Psoas muscle (tissue), 8 donors: Measurements from ENCODE around the gene FXYD4. TPM values are rescaled to one million over a fixed set of nuclear protein-coding genes. Genes with fewer than 3 reads are reported as not detected.
"Not testable (repeated sequence)": the region's sequence is repeated elsewhere in the genome, so short reads cannot be mapped to it uniquely, and the experiment has no call there.

ENCODE experiments used
- ATAC-seq, 4 donors: fragments of 200-7000 bp; cut with Tn5 transposase; one replicate each; pipeline ENCODE4 v1.9.1; 2020; ENCODE audit warnings: moderate library complexity in 3 of 4, mild to moderate bottlenecking in 2 of 4
- DNase-seq, 2 donors: peaks; one replicate each; pipeline ENCODE4 v3.0.0-alpha.2; 2020
- H3K27ac ChIP-seq: fragments of 200-600 bp; one replicate; pipeline ENCODE4 v1.8.0; 2022
- H3K27me3 ChIP-seq, 3 donors: fragments of 200-600 bp in 1 of 3; one replicate each; pipeline versions ENCODE4 v1.6.1 to v1.8.0; 2013 to 2022; ENCODE audit warnings: low read length in 2 of 3, mild to moderate bottlenecking in 2 of 3, moderate library complexity in 1 of 3; ENCODE audit not compliant: insufficient read depth in 3 of 3
- H3K36me3 ChIP-seq, 2 donors: fragments of 200-600 bp in 1 of 2; one replicate each; pipeline versions ENCODE4 v1.6.1 to v1.8.0; 2013 to 2022; ENCODE audit warnings: low read depth in 1 of 2, mild to moderate bottlenecking in 1 of 2, moderate library complexity in 1 of 2; ENCODE audit not compliant: insufficient read depth in 1 of 2
- H3K4me1 ChIP-seq: fragments of 200-600 bp; one replicate; pipeline ENCODE4 v1.8.0; 2022
- H3K4me3 ChIP-seq: fragments of 200-600 bp; one replicate; pipeline ENCODE4 v1.8.0; 2022; ENCODE audit warnings: mild to moderate bottlenecking
- H3K9me3 ChIP-seq: fragments of 200-600 bp; one replicate; pipeline ENCODE4 v1.8.0; 2022
- CTCF ChIP-seq: fragments of 200-600 bp; IDR thresholded peaks from one replicate; pipeline ENCODE4 v1.8.0; 2022; ENCODE audit warnings: antibody characterized with exemption
- WGBS, 3 donors: extraction: QIAGEN DNeasy Blood & Tissue Kit; methylation state at CpG; one replicate each; pipeline versions ENCODE4 v1.1.6 to v1.1.7; 2013; 5-methylcytosine and 5-hydroxymethylcytosine counted together
- intact Hi-C, 2 donors: fragments of 100-400 bp; cut with DNase I; formaldehyde crosslinking; loops; one replicate each; pipeline versions ENCODE4 v1.11.0 to v1.14.2; 2022
- polyA plus RNA-seq, 3 donors: library from polyadenylated mRNA; stranded (reverse); fragments of 200-250 nt; gene quantifications; one replicate each; pipeline ENCODE4 v1.2.3, GENCODE V29; 2013
- total RNA-seq, 4 donors: library from RNA; stranded (reverse); fragmentation: NEBNext Ultra II Directional in 2 of 4; extraction: Animal tissue kit (Norgen Biotek cat#: 25700) in 2 of 4; gene quantifications; one replicate each; pipeline versions ENCODE4 v1.2.1 to v1.2.4, GENCODE V29; 2021 to 2023
- donor health status: healthy with polysubstance abuse.
- donor health status: DM: no; HTN: no; CAD: no; lungs with moderate emphysema.
- donor health status: Bipolar disorder and iron deficiency.
- donor health status: healthy.
- donor health status: DM: yes; HTN: yes; CAD: no.
- donor health status: DM: no; HTN: no; CAD: no.
- donor health status: DM: no; HTN: no; CAD: no.
- donor health status: DM: yes; HTN: yes; CAD: no.

Gene FXYD4
- total and polyA plus RNA-seq, 7 donors: 0.18 to 3.0 (median 0.74) TPM; not detected in 4

DNA sequence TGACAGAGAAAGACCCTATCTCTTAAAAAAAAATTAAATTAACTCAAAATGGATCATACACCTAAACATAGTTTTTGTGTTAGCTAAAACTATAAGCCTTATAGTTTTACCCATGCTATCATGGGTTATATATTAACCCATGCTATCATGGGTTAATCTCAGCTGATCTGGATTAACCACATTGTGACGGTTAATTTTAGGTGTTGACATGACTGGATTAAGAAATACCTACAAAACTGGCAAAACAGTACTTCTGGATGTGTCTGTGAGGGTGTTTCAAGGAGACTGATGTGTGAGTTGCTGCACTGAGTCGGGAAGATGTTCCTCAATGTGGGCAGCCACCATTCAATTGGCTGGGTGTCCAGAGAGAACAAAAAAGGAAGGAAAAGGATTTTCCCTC, 44.3 kb upstream of the FXYD4 start:
- ATAC-seq: no peak
- intact Hi-C loops: no loop called here
- DNase-seq: no peak
- Histone ChIP-seq H3K36me3 (no peaks in the 10 kb centered on the region), H3K4me1 (no peaks in the 10 kb centered on the region), H3K4me3 (no peak overlapping the region), H3K27me3 (peaks cover 0 to 5% (median 0%) of the 10 kb centered on the region in 3 donors), H3K9me3 (no peaks in the 10 kb centered on the region), H3K27ac (no peak overlapping the region)
- no peak for TF ChIP-seq CTCF
- WGBS, 3 donors: 51 to 64% (median 55%) methylated on average over 2 of the region's 2 CpGs

DNA sequence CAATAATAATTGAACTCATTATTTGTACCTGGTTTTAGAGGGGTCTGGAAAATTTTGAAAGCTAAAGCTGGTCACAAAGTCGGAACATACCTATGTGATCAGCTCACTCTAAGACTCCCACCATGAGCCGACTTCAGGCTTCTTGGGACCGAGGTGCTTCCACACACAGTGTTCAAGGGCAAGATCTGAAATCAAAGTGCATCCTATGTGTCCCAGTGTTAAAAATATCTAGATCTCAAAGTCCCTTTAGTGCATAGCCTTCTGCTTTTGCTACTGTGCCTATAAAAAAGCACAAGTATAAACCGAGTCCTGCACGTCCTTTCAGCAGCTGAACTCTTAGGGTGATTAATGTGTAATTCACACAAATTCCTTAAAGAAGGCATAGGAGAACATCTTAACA, 43.5 kb upstream of the FXYD4 start:
- ATAC-seq (no peak), DNase-seq (no peak)
- no peaks in the 10 kb centered on the region for H3K36me3 ChIP-seq
- no peaks in the 10 kb centered on the region for H3K9me3 ChIP-seq
- intact Hi-C loops: no loop called here
- H3K27me3 ChIP-seq: no peaks in the 10 kb centered on the region
- no peak overlapping the region for H3K27ac ChIP-seq
- H3K4me1 ChIP-seq: no peaks in the 10 kb centered on the region
- H3K4me3 ChIP-seq: no peak overlapping the region
- TF ChIP-seq CTCF: no peak
- WGBS, 3 donors: 81 to 84% (median 82%) methylated on average over 5 of the region's 5 CpGs

DNA sequence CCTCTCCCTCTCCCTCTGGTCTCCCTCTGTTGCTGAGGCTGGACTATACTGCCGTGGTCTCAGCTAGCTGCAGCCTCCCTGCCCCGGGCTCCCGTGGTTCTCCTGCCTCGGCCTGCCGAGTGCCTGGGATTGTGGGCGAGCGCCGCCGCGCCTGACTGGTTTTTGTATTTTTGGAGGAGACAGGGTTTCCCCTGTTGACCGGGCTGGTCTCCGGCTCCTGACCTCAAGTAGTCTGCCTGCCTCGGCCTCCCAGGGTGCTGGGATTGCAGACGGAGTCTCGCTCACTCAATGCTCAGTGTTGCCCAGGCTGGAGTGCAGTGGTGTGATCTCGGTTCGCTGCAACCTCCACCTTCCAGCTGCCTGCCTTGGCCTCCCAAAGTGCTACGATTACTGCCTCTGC, 42.6 kb upstream of the FXYD4 start:
- ATAC-seq, H3K27me3 ChIP-seq, H3K4me3 ChIP-seq, H3K4me1 ChIP-seq, H3K9me3 ChIP-seq, H3K27ac ChIP-seq, DNase-seq, H3K36me3 ChIP-seq: not testable (repeated sequence)
- intact Hi-C loops: loop anchor here in 1 of 2 donors (1.0 kb wide), 1 partner anchor 32 kb away; no protein-coding TSS in a partner anchor
- WGBS, 3 donors: 93 to 99% (median 97%) methylated on average over 15 to 18 of the region's 18 CpGs

- ATAC-seq, DNase-seq, H3K4me1 ChIP-seq, H3K27ac ChIP-seq, H3K36me3 ChIP-seq, H3K4me3 ChIP-seq, H3K27me3 ChIP-seq, H3K9me3 ChIP-seq: not testable (repeated sequence)
- intact Hi-C loops: loop anchor here in 1 of 2 donors (1.0 kb wide), 1 partner anchor 32 kb away; no protein-coding TSS in a partner anchor
- WGBS, 3 donors: 93 to 96% (median 95%) methylated on average over 35 to 40 of the region's 40 CpGs
Measured at GRCh38 chr10:43329246-43329885, 42.1 kb upstream of the FXYD4 start.

DNA sequence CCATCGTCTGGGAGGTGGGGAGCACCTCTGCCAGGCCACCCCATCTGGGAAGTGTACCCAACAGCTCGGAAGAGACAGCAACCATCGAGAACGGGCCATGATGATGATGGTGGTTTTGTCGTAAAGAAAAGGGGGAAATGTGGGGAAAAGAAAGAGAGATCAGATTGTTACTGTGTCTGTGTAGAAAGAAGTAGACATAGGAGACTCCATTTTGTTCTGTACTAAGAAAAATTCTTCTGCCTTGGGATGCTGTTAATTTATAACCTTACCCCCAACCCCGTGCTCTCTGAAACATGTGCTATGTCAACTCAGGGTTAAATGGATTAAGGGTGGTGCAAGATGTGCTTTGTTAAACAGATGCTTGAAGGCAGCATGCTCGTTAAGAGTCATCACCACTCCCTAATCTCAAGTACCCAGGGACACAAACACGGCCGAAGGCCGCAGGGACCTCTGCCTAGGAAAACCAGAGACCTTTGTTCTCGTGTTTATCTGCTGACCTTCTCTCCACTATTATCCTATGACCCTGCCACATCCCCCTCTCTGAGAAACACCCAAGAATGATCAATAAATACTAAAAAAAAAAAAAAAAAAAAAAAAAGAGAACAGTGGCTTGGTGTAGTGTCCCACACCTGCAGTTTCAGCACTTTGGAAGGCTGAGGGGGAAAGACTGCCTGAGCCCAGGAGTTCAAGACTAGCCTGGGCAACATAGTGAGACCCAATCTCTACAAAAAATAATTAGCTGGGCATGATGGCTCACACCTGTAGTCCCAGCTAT, 41.2 kb upstream of the FXYD4 start:
- intact Hi-C loops: loop anchor here in 1 of 2 donors (10.0 kb wide), 1 partner anchor 365 kb away; no protein-coding TSS in a partner anchor
- not testable (repeated sequence) for ATAC-seq, H3K9me3 ChIP-seq, H3K4me3 ChIP-seq, H3K27ac ChIP-seq, DNase-seq, H3K36me3 ChIP-seq, H3K27me3 ChIP-seq, H3K4me1 ChIP-seq
- 58 to 79% (median 67%) methylated on average over 6 to 7 of the region's 11 CpGs for WGBS, 3 donors

DNA sequence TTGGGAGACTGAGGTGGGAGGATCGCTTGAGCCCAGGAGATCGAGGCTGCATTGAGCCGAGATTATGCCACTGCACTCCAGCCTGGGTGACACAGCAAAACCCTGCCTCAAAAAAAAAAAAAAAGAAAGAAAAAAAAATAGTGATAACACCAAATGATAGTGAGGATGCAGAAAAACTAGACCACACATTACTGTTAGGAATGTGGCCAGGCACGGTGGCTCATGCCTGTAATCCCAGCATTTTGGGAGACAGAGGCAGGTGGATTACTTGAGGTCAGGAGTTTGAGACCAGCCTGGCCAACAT, 40.7 kb upstream of the FXYD4 start:
- H3K27me3 ChIP-seq, DNase-seq, ATAC-seq, H3K4me1 ChIP-seq, H3K27ac ChIP-seq, H3K4me3 ChIP-seq, H3K9me3 ChIP-seq, H3K36me3 ChIP-seq: not testable (repeated sequence)
- WGBS, 3 donors: 79 to 82% (median 82%) methylated on average over 4 of the region's 4 CpGs
- intact Hi-C loops: loop anchor here in 1 of 2 donors (10.0 kb wide), 1 partner anchor 366 kb away; no protein-coding TSS in a partner anchor
